Measurements from ENCODE around the gene KLHDC10.

DNA sequence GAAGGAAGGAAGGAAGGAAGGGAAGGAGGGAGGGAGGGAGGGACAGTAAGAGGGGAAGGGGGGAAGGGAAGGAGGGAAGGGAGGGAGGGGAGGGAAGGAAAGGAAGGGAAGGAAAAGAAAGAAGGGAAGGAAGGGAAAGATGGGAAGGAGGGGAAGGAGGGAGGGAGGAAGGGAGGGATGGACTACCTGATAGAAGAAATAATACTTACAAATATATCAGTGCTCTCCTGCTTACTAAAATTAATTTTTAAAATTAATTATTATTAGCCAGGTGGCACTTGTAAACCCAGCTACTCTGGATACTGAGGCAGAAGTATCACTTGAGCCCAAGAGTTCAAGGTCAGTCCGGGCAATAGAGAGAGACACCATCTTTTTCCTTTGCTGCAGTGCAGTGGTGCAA is 37.6 kb upstream of the KLHDC10 start:
- TF ChIP-seq CTCF (IDR thresholded peaks at IDR 0.05; ENCODE audit: low read depth, low read length, poor library complexity, severe bottlenecking), result no peak
- no peak for TF ChIP-seq EZH2phosphoT487 (IDR thresholded peaks at IDR 0.05; ENCODE audit: borderline replicate concordance, low read length)
